GM23248 (cell line): ENCODE results near the gene PAPPA2. TPM values are rescaled to one million over a fixed set of nuclear protein-coding genes. Genes with fewer than 3 reads are reported as not detected.
"Not testable (repeated sequence)": the region's sequence is repeated elsewhere in the genome, so short reads cannot be mapped to it uniquely, and the experiment has no call there.

Experiments
- DNase-seq: peaks from one replicate; pipeline ENCODE4 v3.0.0-alpha.2; 2015
- H2AFZ ChIP-seq: fragments of 200-600 bp; sonication (generic); 2 replicates; pipeline ENCODE4 v1.6.1; 2016; ENCODE audit warnings: antibody characterized with exemption
- H3F3A ChIP-seq: fragments of 200-600 bp; sonication (generic); 2 replicates; pipeline ENCODE4 v1.6.1; 2016; ENCODE audit warnings: mild to moderate bottlenecking, antibody characterized with exemption, mixed run types; ENCODE audit not compliant: insufficient read depth
- H3K27ac ChIP-seq: fragments of 200-600 bp; sonication (generic); 2 replicates; pipeline ENCODE4 v1.5.1; 2016; ENCODE audit warnings: mild to moderate bottlenecking
- H3K27me3 ChIP-seq: fragments of 200-600 bp; sonication (generic); replicated peaks from 2 replicates; pipeline ENCODE4 v1.6.1; 2016; ENCODE audit warnings: mild to moderate bottlenecking; ENCODE audit not compliant: insufficient read depth
- H3K36me3 ChIP-seq: fragments of 200-600 bp; sonication (generic); 2 replicates; pipeline ENCODE4 v1.6.1; 2016; ENCODE audit warnings: low read depth, mild to moderate bottlenecking
- H3K4me1 ChIP-seq: fragments of 200-600 bp; sonication (generic); 2 replicates; pipeline ENCODE4 v1.6.1; 2016; ENCODE audit warnings: mild to moderate bottlenecking; ENCODE audit not compliant: insufficient read depth
- H3K4me2 ChIP-seq: fragments of 200-600 bp; sonication (generic); one replicate; pipeline ENCODE4 v1.6.1; 2016; ENCODE audit warnings: mild to moderate bottlenecking; ENCODE audit not compliant: unreplicated experiment
- H3K4me3 ChIP-seq: fragments of 200-600 bp; sonication (generic); 2 replicates; pipeline ENCODE4 v1.5.1; 2016; ENCODE audit warnings: mild to moderate bottlenecking
- H3K79me2 ChIP-seq: fragments of 200-600 bp; sonication (generic); 2 replicates; pipeline ENCODE4 v1.6.1; 2016; ENCODE audit warnings: mild to moderate bottlenecking; ENCODE audit not compliant: insufficient read depth
- H3K9ac ChIP-seq: fragments of 200-600 bp; sonication (generic); 2 replicates; pipeline ENCODE4 v1.6.1; 2016; ENCODE audit warnings: mild to moderate bottlenecking
- H3K9me2 ChIP-seq: fragments of 200-600 bp; sonication (generic); 2 replicates; pipeline ENCODE4 v1.6.1; 2016; ENCODE audit warnings: mixed run types, mild to moderate bottlenecking, moderate library complexity; ENCODE audit not compliant: insufficient read depth
- H3K9me3 ChIP-seq: fragments of 200-600 bp; sonication (generic); one replicate; pipeline ENCODE4 v1.6.1; 2017; ENCODE audit warnings: low read depth
- H4K20me1 ChIP-seq: fragments of 200-600 bp; sonication (generic); 2 replicates; pipeline ENCODE4 v1.6.0; 2016; ENCODE audit not compliant: insufficient read depth
- EZH2 ChIP-seq: fragments of 200-600 bp; sonication (generic); IDR thresholded peaks from 2 replicates; pipeline ENCODE4 v1.6.1; 2018; ENCODE audit warnings: antibody characterized with exemption, mild to moderate bottlenecking; ENCODE audit not compliant: insufficient read depth, poor library complexity, severe bottlenecking
- EZH2phosphoT487 ChIP-seq: fragments of 200-600 bp; sonication (generic); IDR thresholded peaks from 2 replicates; pipeline ENCODE4 v1.6.1; 2018; ENCODE audit warnings: antibody characterized with exemption, moderate library complexity, mild to moderate bottlenecking, low read depth; ENCODE audit not compliant: insufficient read depth
- WGBS, 2 experiments: methylation state at CpG; one replicate each; pipeline ENCODE4 v1.1.6; 2015 to 2017; ENCODE audit warnings: low lambda C conversion rate in 2 of 2, low coverage in 1 of 2; ENCODE audit errors: missing lambda C conversion rate in 2 of 2; 5-methylcytosine and 5-hydroxymethylcytosine counted together
- in situ Hi-C: fragments of 300-500 bp; cut with MboI; formaldehyde crosslinking; loops from 2 replicates; pipeline ENCODE4 v1.15.0; 2020
- polyA plus RNA-seq: library from polyadenylated mRNA; unstranded; fragments of >200 nt; fragmentation: Nextera tagmentation; extraction: Ambion mirVana; gene quantifications from 2 replicates; pipeline ENCODE4 v1.2.1, GENCODE V29; 2016
- total RNA-seq: library from RNA; depleted of rRNA; stranded (reverse); fragments of >200 nt; shearing (Covaris generic); gene quantifications from 2 replicates; pipeline ENCODE4 v1.2.3, GENCODE V29; 2014

The PAPPA2 gene
- total and polyA plus RNA-seq, 2 experiments from 2014 or later, result 3.9 to 8.1 TPM

GRCh38 chr1:176742322-176742721, 279.3 kb downstream of the PAPPA2 start:
- Histone ChIP-seq H3K27ac (no peak overlapping the region), H3K4me1 (no peaks in the 10 kb centered on the region), H4K20me1 (no peaks in the 10 kb centered on the region), H3K4me3 (no peak overlapping the region), H3K9me2 (no peaks in the 10 kb centered on the region), H3K4me2 (no peak overlapping the region), H3K9ac (no peak overlapping the region), H3F3A (no peaks in the 10 kb centered on the region), H3K79me2 (no peaks in the 10 kb centered on the region), H2AFZ (no peak overlapping the region), H3K9me3 (no peaks in the 10 kb centered on the region), H3K36me3 (no peaks in the 10 kb centered on the region), H3K27me3 (no peaks in the 10 kb centered on the region)
- no peak for TF ChIP-seq EZH2
- no peak for TF ChIP-seq EZH2phosphoT487
- no peak for DNase-seq
- WGBS, 2 experiments, result 49 to 52% methylated on average over 2 of the region's 2 CpGs
- in situ Hi-C loops, result no loop called here

DNA sequence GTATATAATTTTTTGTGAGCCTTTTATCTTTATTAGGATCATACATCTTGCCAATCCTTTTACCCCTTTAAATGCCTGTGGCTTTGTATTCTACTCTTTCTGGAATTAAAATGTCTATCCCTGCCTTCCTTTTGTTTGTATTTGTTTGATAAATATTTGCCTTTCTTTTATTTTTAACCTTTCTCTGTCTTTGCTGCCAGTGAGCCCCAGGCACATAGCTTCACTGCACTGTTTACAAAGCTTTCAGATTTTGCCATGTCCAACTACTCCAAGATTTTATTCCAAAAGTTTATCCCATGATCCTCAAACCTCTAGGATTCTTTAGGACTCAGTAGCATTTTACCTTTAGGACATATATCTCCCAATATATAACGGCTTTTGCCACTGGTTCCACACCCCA, 281.2 kb downstream of the PAPPA2 start:
- Histone ChIP-seq H3K4me3 (no peak overlapping the region), H3K27ac (no peak overlapping the region), H3K79me2 (no peaks in the 10 kb centered on the region), H3K9ac (no peak overlapping the region), H3K27me3 (no peaks in the 10 kb centered on the region), H3K9me3 (no peaks in the 10 kb centered on the region), H2AFZ (no peak overlapping the region), H3K36me3 (no peaks in the 10 kb centered on the region), H3K4me2 (no peak overlapping the region), H3K9me2 (no peaks in the 10 kb centered on the region), H4K20me1 (no peaks in the 10 kb centered on the region), H3F3A (no peaks in the 10 kb centered on the region), H3K4me1 (no peaks in the 10 kb centered on the region)
- 32 to 48% methylated on average over 1 of the region's 1 CpG for WGBS, 2 experiments
- in situ Hi-C loops, result no loop called here
- DNase-seq, result no peak
- TF ChIP-seq EZH2, result no peak
- TF ChIP-seq EZH2phosphoT487, result no peak

- peak; percentile 20 for DNase-seq
- no peak for TF ChIP-seq EZH2
- Histone ChIP-seq H3K79me2 (no peaks in the 10 kb centered on the region), H2AFZ (no peak overlapping the region), H3K4me2 (no peak overlapping the region), H3K27me3 (no peaks in the 10 kb centered on the region), H4K20me1 (no peaks in the 10 kb centered on the region), H3K4me1 (no peaks in the 10 kb centered on the region), H3K9me3 (no peaks in the 10 kb centered on the region), H3K36me3 (no peaks in the 10 kb centered on the region), H3K27ac (no peak overlapping the region), H3K9me2 (no peaks in the 10 kb centered on the region), H3F3A (no peaks in the 10 kb centered on the region), H3K4me3 (no peak overlapping the region), H3K9ac (no peak overlapping the region)
- in situ Hi-C loops, result no loop called here
- WGBS, 2 experiments, result 64 to 88% methylated on average over 1 of the region's 1 CpG
These were observed 283.0 kb downstream of the PAPPA2 start for GRCh38 chr1:176745945-176746344.

DNA sequence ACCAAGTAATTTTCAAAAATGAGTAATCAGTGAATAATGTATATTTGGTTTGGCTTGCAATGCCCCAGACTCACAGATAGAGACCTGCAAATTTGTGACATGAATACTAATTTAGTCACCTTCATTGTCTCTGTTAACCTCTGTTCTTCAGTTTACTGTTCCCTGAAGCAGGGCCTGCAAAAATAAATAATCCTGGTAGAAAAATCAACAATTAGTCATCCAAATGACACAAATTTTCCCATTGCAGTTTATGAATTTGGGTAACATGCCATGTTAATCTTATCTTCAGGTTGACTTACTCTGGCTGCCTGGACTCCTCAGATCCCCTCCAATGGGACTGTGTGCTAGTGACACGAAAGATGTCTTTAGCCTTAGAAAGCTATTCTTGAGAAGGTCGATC, 289.5 kb downstream of the PAPPA2 start:
- Histone ChIP-seq H3K36me3 (no peaks in the 10 kb centered on the region), H3K4me3 (no peak overlapping the region), H3K27ac (no peak overlapping the region), H3K27me3 (no peaks in the 10 kb centered on the region), H3F3A (no peaks in the 10 kb centered on the region), H4K20me1 (no peaks in the 10 kb centered on the region), H2AFZ (no peak overlapping the region), H3K4me1 (no peaks in the 10 kb centered on the region), H3K79me2 (no peaks in the 10 kb centered on the region), H3K4me2 (no peak overlapping the region), H3K9me2 (no peaks in the 10 kb centered on the region), H3K9ac (no peak overlapping the region), H3K9me3 (no peaks in the 10 kb centered on the region)
- in situ Hi-C loops, result no loop called here
- TF ChIP-seq EZH2, result no peak
- TF ChIP-seq EZH2phosphoT487, result no peak
- 77 to 78% methylated on average over 2 of the region's 2 CpGs for WGBS, 2 experiments
- peak; percentile 8 for DNase-seq

DNA sequence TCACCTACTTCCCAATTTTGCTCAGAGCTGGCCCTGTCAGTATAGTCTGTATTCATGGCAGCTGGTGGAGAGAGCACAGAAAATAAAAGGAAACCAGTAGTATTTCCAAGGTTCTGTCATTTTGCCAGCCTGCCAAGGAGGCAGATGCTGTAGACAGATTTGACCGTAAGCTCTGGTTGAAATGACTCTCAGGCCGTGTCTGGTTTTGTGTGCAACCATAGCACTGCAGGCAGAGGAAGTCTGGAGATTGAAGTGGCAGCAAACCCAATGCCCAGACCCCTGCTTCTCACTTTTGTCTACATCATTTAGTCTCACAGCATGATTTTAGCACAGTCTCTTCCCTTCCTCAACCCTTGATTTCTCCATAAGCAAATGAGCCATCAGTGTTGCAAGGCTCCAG, 291.7 kb downstream of the PAPPA2 start:
- Histone ChIP-seq H3K4me2 (no peak overlapping the region), H4K20me1 (no peaks in the 10 kb centered on the region), H3K27ac (no peak overlapping the region), H3K27me3 (no peaks in the 10 kb centered on the region), H3K36me3 (no peaks in the 10 kb centered on the region), H3K9me2 (no peaks in the 10 kb centered on the region), H3K4me3 (no peak overlapping the region), H3K9ac (no peak overlapping the region), H3K4me1 (no peaks in the 10 kb centered on the region), H2AFZ (no peak overlapping the region), H3K9me3 (no peaks in the 10 kb centered on the region), H3F3A (no peaks in the 10 kb centered on the region), H3K79me2 (no peaks in the 10 kb centered on the region)
- WGBS, 2 experiments, result 58 to 64% methylated on average over 2 of the region's 2 CpGs
- TF ChIP-seq EZH2 (no peak), EZH2phosphoT487 (no peak)
- DNase-seq, result no peak
- in situ Hi-C loops, result no loop called here

DNA sequence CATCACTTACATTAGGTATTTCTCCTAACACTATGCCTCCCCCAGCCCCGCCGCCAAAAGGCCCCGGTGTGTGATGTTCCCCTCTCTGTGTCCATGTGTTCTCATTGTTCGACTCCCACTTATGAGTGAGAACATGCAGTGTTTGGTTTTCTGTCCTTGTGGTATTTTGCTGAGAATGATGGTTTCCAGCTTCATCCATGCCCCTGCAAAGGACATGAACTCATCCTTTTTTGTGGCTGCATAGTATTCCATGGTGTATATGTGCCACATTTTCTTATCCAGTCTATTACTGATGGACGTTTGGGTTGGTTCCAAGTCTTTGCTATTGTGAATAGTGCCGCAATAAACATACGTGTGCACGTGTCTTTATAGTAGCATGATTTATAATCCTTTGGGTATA, 293.8 kb downstream of the PAPPA2 start:
- in situ Hi-C loops, H3K4me3 ChIP-seq, H3K4me2 ChIP-seq, H3K4me1 ChIP-seq, H2AFZ ChIP-seq, H3K27ac ChIP-seq, DNase-seq, H3K9me3 ChIP-seq, H3K79me2 ChIP-seq, H3F3A ChIP-seq, H3K9me2 ChIP-seq, H3K27me3 ChIP-seq, H4K20me1 ChIP-seq, H3K9ac ChIP-seq, H3K36me3 ChIP-seq: not testable (repeated sequence)
- WGBS, 2 experiments, result 75 to 76% methylated on average over 8 of the region's 8 CpGs
